Muscle layer of duodenum (tissue), 2 donors: ENCODE data around the gene CST9.

Source experiments
- H3K27ac ChIP-seq: one replicate; pipeline ENCODE4 v1.7.0; 2013; ENCODE audit warnings: mild to moderate bottlenecking, low read length
- H3K27me3 ChIP-seq: one replicate; pipeline ENCODE4 v1.7.0; 2013; ENCODE audit warnings: low read depth, mild to moderate bottlenecking, control low read depth, low read length
- H3K36me3 ChIP-seq, 2 donors: one replicate each; pipeline ENCODE4 v1.7.0; 2013; ENCODE audit warnings: low read length in 2 of 2, control low read depth in 1 of 2, mild to moderate bottlenecking in 1 of 2; ENCODE audit not compliant: insufficient read depth in 2 of 2, control insufficient read depth in 1 of 2
- H3K4me1 ChIP-seq, 2 donors: one replicate each; pipeline ENCODE4 v1.7.0; 2013; ENCODE audit warnings: low read length in 2 of 2, mild to moderate bottlenecking in 2 of 2, control low read depth in 1 of 2, moderate library complexity in 1 of 2; ENCODE audit not compliant: insufficient read depth in 2 of 2, control insufficient read depth in 1 of 2
- H3K4me3 ChIP-seq, 2 donors: one replicate each; pipeline ENCODE4 v1.7.0; 2013; ENCODE audit warnings: low read length in 2 of 2, low read depth in 1 of 2, mild to moderate bottlenecking in 1 of 2
- H3K9me3 ChIP-seq, 2 donors: one replicate each; pipeline ENCODE4 v1.7.0; 2013; ENCODE audit warnings: low read length in 2 of 2, control low read depth in 1 of 2, mild to moderate bottlenecking in 1 of 2; ENCODE audit not compliant: control insufficient read depth in 1 of 2
- donor health status: healthy.

CST9 gene

GRCh38 chr20:23645575-23645974 is 39.9 kb upstream of the CST9 start:
- H3K36me3 ChIP-seq, result no peaks in the 10 kb centered on the region
- H3K27ac ChIP-seq, result no peak overlapping the region
- H3K4me1 ChIP-seq, result peaks cover 6 to 14% of the 10 kb centered on the region in 2 donors
- H3K9me3 ChIP-seq, result no peaks in the 10 kb centered on the region
- H3K4me3 ChIP-seq, result no peak overlapping the region
- H3K27me3 ChIP-seq, result no peaks in the 10 kb centered on the region

- peaks cover 6 to 14% of the 10 kb centered on the region in 2 donors for H3K4me1 ChIP-seq
- no peak overlapping the region for H3K27ac ChIP-seq
- no peak overlapping the region for H3K4me3 ChIP-seq
- H3K9me3 ChIP-seq, result no peaks in the 10 kb centered on the region
- H3K27me3 ChIP-seq, result no peaks in the 10 kb centered on the region
- no peaks in the 10 kb centered on the region for H3K36me3 ChIP-seq
Observed at GRCh38 chr20:23644164-23644563, 38.4 kb upstream of the CST9 start.

- Histone ChIP-seq H3K27me3 (no peaks in the 10 kb centered on the region), H3K4me1 (peaks cover 6 to 14% of the 10 kb centered on the region in 2 donors), H3K4me3 (no peak overlapping the region), H3K9me3 (no peaks in the 10 kb centered on the region), H3K36me3 (no peaks in the 10 kb centered on the region), H3K27ac (no peak overlapping the region)
Observed at GRCh38 chr20:23643659-23644058, 37.9 kb upstream of the CST9 start.

- Histone ChIP-seq H3K9me3 (no peaks in the 10 kb centered on the region), H3K4me1 (peaks cover 6 to 14% of the 10 kb centered on the region in 2 donors), H3K27ac (no peak overlapping the region), H3K27me3 (no peaks in the 10 kb centered on the region), H3K4me3 (no peak overlapping the region), H3K36me3 (no peaks in the 10 kb centered on the region)
Observed at GRCh38 chr20:23641936-23642751, 36.4 kb upstream of the CST9 start.

GRCh38 chr20:23640671-23641667 is 35.3 kb upstream of the CST9 start:
- Histone ChIP-seq H3K4me3 (no peak overlapping the region), H3K9me3 (no peaks in the 10 kb centered on the region), H3K36me3 (no peaks in the 10 kb centered on the region), H3K4me1 (peaks cover 6 to 21% of the 10 kb centered on the region in 2 donors), H3K27ac (no peak overlapping the region), H3K27me3 (no peaks in the 10 kb centered on the region)

GRCh38 chr20:23640018-23640601 is 34.4 kb upstream of the CST9 start:
- H3K4me3 ChIP-seq, result no peak overlapping the region
- H3K36me3 ChIP-seq, result no peaks in the 10 kb centered on the region
- H3K27me3 ChIP-seq, result no peaks in the 10 kb centered on the region
- no peak overlapping the region for H3K27ac ChIP-seq
- H3K4me1 ChIP-seq, result peaks cover 10 to 29% of the 10 kb centered on the region in 2 donors
- no peaks in the 10 kb centered on the region for H3K9me3 ChIP-seq

- Histone ChIP-seq H3K36me3 (peaks cover 0 to 5% of the 10 kb centered on the region in 2 donors), H3K27me3 (no peaks in the 10 kb centered on the region), H3K4me3 (no peak overlapping the region), H3K4me1 (peaks cover 13 to 35% of the 10 kb centered on the region in 2 donors), H3K27ac (no peak overlapping the region), H3K9me3 (no peaks in the 10 kb centered on the region)
Observed at GRCh38 chr20:23639490-23639958, 33.8 kb upstream of the CST9 start.

GRCh38 chr20:23638309-23638708 is 32.6 kb upstream of the CST9 start:
- Histone ChIP-seq H3K27me3 (no peaks in the 10 kb centered on the region), H3K4me3 (no peak overlapping the region), H3K9me3 (no peaks in the 10 kb centered on the region), H3K36me3 (peaks cover 4 to 9% of the 10 kb centered on the region in 2 donors), H3K27ac (no peak overlapping the region), H3K4me1 (peaks cover 15 to 45% of the 10 kb centered on the region in 2 donors)

- peaks cover 13 to 46% of the 10 kb centered on the region in 2 donors for H3K4me1 ChIP-seq
- no peaks in the 10 kb centered on the region for H3K27me3 ChIP-seq
- H3K36me3 ChIP-seq, result peaks cover 12 to 14% of the 10 kb centered on the region in 2 donors
- H3K27ac ChIP-seq, result peak within 1 kb of the TSS; percentile 20
- no peaks in the 10 kb centered on the region for H3K9me3 ChIP-seq
- peak within 1 kb of the TSS; percentile 69 to 88 for H3K4me3 ChIP-seq
Observed at GRCh38 chr20:23637282-23638221, 31.8 kb upstream of the CST9 start, which contains the start of gene CST3. TSS of gene CST3 (minus strand) at chr20:23637955. CDS start at chr20:23637862, 93 bp downstream.

- no peaks in the 10 kb centered on the region for H3K27me3 ChIP-seq
- peaks cover 9 to 40% of the 10 kb centered on the region in 2 donors for H3K4me1 ChIP-seq
- H3K36me3 ChIP-seq, result peaks cover 16 to 20% of the 10 kb centered on the region in 2 donors
- H3K9me3 ChIP-seq, result no peaks in the 10 kb centered on the region
- H3K27ac ChIP-seq, result peak overlapping the region; percentile 20
- H3K4me3 ChIP-seq, result peak overlapping the region; percentile 69 to 88
Observed at GRCh38 chr20:23636908-23637281, 31.2 kb upstream of the CST9 start.
